DLD1 (cell line): ENCODE results near the gene SPTY2D1.

Source experiments
- in situ Hi-C: cut with HindIII; loops from 2 replicates; pipeline ENCODE4 v1.10.0; 2017; ENCODE audit warnings: low sequenced_read_pairs

Gene SPTY2D1

GRCh38 chr11:18566406-18566805 lies 67.7 kb downstream of the SPTY2D1 start:
- in situ Hi-C loops, result no loop called here

GRCh38 chr11:18564149-18564548 lies 70.0 kb downstream of the SPTY2D1 start:
- in situ Hi-C loops, result no loop called here

- in situ Hi-C loops, result no loop called here
Observed at GRCh38 chr11:18563090-18563730, 70.9 kb downstream of the SPTY2D1 start.
